ENCODE results near the gene HSD17B8.
A peak's percentile ranks its signal among the peaks of the same experiment; 100 is the strongest.
"Not testable (repeated sequence)": the region's sequence is repeated elsewhere in the genome, so short reads cannot be mapped to it uniquely, and the experiment has no call there.

The HSD17B8 gene

GRCh38 chr6:33207552-33208090, 3.2 kb downstream of the HSD17B8 start:
- peak; percentile 62 for DNase-seq

- DNase-seq, result peak; percentile 75
Observed at GRCh38 chr6:33208091-33208967, 3.9 kb downstream of the HSD17B8 start, which contains the start of gene RING1. TSS of gene RING1 (plus strand) at chr6:33208500. CDS start at chr6:33208823, 323 bp downstream.

GRCh38 chr6:33209856-33210255, 5.4 kb downstream of the HSD17B8 start:
- no peak for DNase-seq

GRCh38 chr6:33211136-33211535, 6.7 kb downstream of the HSD17B8 start:
- DNase-seq, result no peak

GRCh38 chr6:33211666-33212422, 7.4 kb downstream of the HSD17B8 start:
- DNase-seq, result no peak

GRCh38 chr6:33212857-33213165, 8.4 kb downstream of the HSD17B8 start:
- peak; percentile 32 for DNase-seq

GRCh38 chr6:33213166-33213988, 8.9 kb downstream of the HSD17B8 start:
- peak; percentile 34 for DNase-seq

- DNase-seq, result no peak
Observed at GRCh38 chr6:33213989-33214335, 9.5 kb downstream of the HSD17B8 start.

GRCh38 chr6:33215271-33216116, 11.0 kb downstream of the HSD17B8 start:
- no peak for DNase-seq

GRCh38 chr6:33216117-33216649, 11.7 kb downstream of the HSD17B8 start:
- no peak for DNase-seq

GRCh38 chr6:33217246-33217645, 12.8 kb downstream of the HSD17B8 start:
- DNase-seq, result no peak

- no peak for DNase-seq
Observed at GRCh38 chr6:33217681-33218080, 13.2 kb downstream of the HSD17B8 start.

- not testable (repeated sequence) for DNase-seq
Observed at GRCh38 chr6:33226503-33227120, 22.2 kb downstream of the HSD17B8 start.

- no peak for DNase-seq
Observed at GRCh38 chr6:33235221-33235634, 30.8 kb downstream of the HSD17B8 start.

GRCh38 chr6:33236328-33236727, 31.9 kb downstream of the HSD17B8 start:
- DNase-seq, result no peak

GRCh38 chr6:33236852-33237251, 32.4 kb downstream of the HSD17B8 start:
- DNase-seq, result no peak

GRCh38 chr6:33237741-33238140, 33.3 kb downstream of the HSD17B8 start:
- DNase-seq, result no peak

- DNase-seq, result no peak
Observed at GRCh38 chr6:33241968-33242367, 37.5 kb downstream of the HSD17B8 start.

GRCh38 chr6:33243476-33243875, 39.0 kb downstream of the HSD17B8 start:
- no peak for DNase-seq

- DNase-seq, result peak; percentile 89
Observed at GRCh38 chr6:33247977-33248642, 43.7 kb downstream of the HSD17B8 start.

- DNase-seq, result peak; percentile 69
Observed at GRCh38 chr6:33248643-33248931, 44.1 kb downstream of the HSD17B8 start.

Measured in EL (cell line).